Measurements from ENCODE around the gene CCDC134. TPM values are rescaled to one million over a fixed set of nuclear protein-coding genes. Genes with fewer than 3 reads are reported as not detected.

Gene CCDC134
- polyA plus RNA-seq, 1 donor (not counting 4 experiments of a cell fraction or from before 2014, with no cell fraction given), result 4.1 TPM

DNA sequence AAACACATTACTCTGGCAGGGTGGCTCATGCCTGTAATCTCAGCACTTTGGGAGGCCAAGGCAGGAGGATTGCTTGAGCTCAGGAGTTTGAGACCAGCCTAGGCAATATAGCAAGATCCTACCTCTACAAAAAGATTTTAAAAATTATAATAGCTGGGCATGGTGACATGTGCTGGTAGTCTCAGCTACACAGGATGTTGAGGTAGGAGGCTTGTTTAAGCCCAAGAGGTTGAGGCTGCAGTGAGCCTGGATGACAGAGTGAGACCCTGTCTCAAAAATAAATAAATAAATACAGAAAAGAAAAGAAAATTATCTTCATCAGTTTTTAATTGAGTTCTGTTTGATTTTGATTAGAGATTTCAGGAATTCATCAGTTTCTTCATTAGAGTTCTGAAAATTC, 5.2 kb downstream of the CCDC134 start:
- H3K27ac ChIP-seq (ENCODE audit: control insufficient read depth, insufficient read depth, low read length), result no peak overlapping the region
- peaks cover 0 to 8% of the 10 kb centered on the region in 2 experiments for H3K36me3 ChIP-seq (ENCODE audit: control insufficient read depth in 2 of 2, extremely low read depth in 1 of 2, insufficient read depth in 2 of 2, low read length in 2 of 2)
- DNase-seq (ENCODE audit: low read depth, low spot score) (no peak), FAIRE-seq (no peak)
- H2AFZ ChIP-seq (ENCODE audit: control insufficient read depth, low read length), result no peak overlapping the region
- H3K4me1 ChIP-seq (ENCODE audit: control insufficient read depth, extremely low read depth, insufficient read depth, low read length), result peaks cover 11% of the 10 kb centered on the region
- no peak overlapping the region for H3K4me2 ChIP-seq (ENCODE audit: control insufficient read depth, extremely low read depth, insufficient read depth, low read depth, low read length)
- H3K9ac ChIP-seq (ENCODE audit: control insufficient read depth, extremely low read depth, insufficient read depth, low read length), result no peak overlapping the region
- dilution Hi-C loops (cut with MboI; ENCODE audit: extremely low pct_ligation_motif_present, low sequenced_read_pairs), result no loop called here
- no peaks in the 10 kb centered on the region for H4K20me1 ChIP-seq (ENCODE audit: control insufficient read depth, extremely low read depth, insufficient read depth, low read length)
- no peaks in the 10 kb centered on the region for H3K9me3 ChIP-seq (ENCODE audit: control insufficient read depth, low read depth, low read length)
- peaks cover 3% of the 10 kb centered on the region for H3K9me1 ChIP-seq (ENCODE audit: control insufficient read depth, extremely low read depth, insufficient read depth, low read length)
- TF ChIP-seq CTCF (optimal IDR thresholded peaks at IDR 0.05 in 1 of 3, IDR thresholded peaks at IDR 0.05 in 1 of 3, conservative IDR thresholded peaks at IDR 0.05 in 1 of 3; ENCODE audit: extremely low read depth in 1 of 3, insufficient read depth in 2 of 3, low read length in 3 of 3) (no peak), EZH2 (IDR thresholded peaks at IDR 0.05; ENCODE audit: low read length) (no peak)
- H3K79me2 ChIP-seq (ENCODE audit: control insufficient read depth, insufficient read depth, low read length), result peaks cover 17% of the 10 kb centered on the region
- no peak overlapping the region for H3K4me3 ChIP-seq (ENCODE audit: control insufficient read depth in 2 of 3, extremely low read depth in 1 of 3, insufficient read depth in 2 of 3, low read depth in 1 of 3, low read length in 3 of 3)
- no peaks in the 10 kb centered on the region for H3K27me3 ChIP-seq (ENCODE audit: control insufficient read depth, extremely low read depth, insufficient read depth, low read length)

GRCh38 chr22:41808400-41808799, 7.9 kb downstream of the CCDC134 start:
- Histone ChIP-seq H3K36me3 (ENCODE audit: control insufficient read depth in 2 of 2, extremely low read depth in 1 of 2, insufficient read depth in 2 of 2, low read length in 2 of 2) (peaks cover 1 to 10% of the 10 kb centered on the region in 2 experiments), H3K9ac (ENCODE audit: control insufficient read depth, extremely low read depth, insufficient read depth, low read length) (no peak overlapping the region), H3K9me1 (ENCODE audit: control insufficient read depth, extremely low read depth, insufficient read depth, low read length) (peaks cover 3% of the 10 kb centered on the region), H3K27ac (ENCODE audit: control insufficient read depth, insufficient read depth, low read length) (no peak overlapping the region), H3K9me3 (ENCODE audit: control insufficient read depth, low read depth, low read length) (no peaks in the 10 kb centered on the region), H4K20me1 (ENCODE audit: control insufficient read depth, extremely low read depth, insufficient read depth, low read length) (no peaks in the 10 kb centered on the region), H3K79me2 (ENCODE audit: control insufficient read depth, insufficient read depth, low read length) (no peaks in the 10 kb centered on the region), H3K27me3 (ENCODE audit: control insufficient read depth, extremely low read depth, insufficient read depth, low read length) (no peaks in the 10 kb centered on the region), H3K4me3 (ENCODE audit: control insufficient read depth in 2 of 3, extremely low read depth in 1 of 3, insufficient read depth in 2 of 3, low read depth in 1 of 3, low read length in 3 of 3) (no peak overlapping the region), H3K4me1 (ENCODE audit: control insufficient read depth, extremely low read depth, insufficient read depth, low read length) (no peaks in the 10 kb centered on the region), H2AFZ (ENCODE audit: control insufficient read depth, low read length) (no peak overlapping the region), H3K4me2 (ENCODE audit: control insufficient read depth, extremely low read depth, insufficient read depth, low read depth, low read length) (no peak overlapping the region)
- dilution Hi-C loops (cut with MboI; ENCODE audit: extremely low pct_ligation_motif_present, low sequenced_read_pairs), result no loop called here
- TF ChIP-seq CTCF (optimal IDR thresholded peaks at IDR 0.05 in 1 of 3, IDR thresholded peaks at IDR 0.05 in 1 of 3, conservative IDR thresholded peaks at IDR 0.05 in 1 of 3; ENCODE audit: extremely low read depth in 1 of 3, insufficient read depth in 2 of 3, low read length in 3 of 3) (no peak), EZH2 (IDR thresholded peaks at IDR 0.05; ENCODE audit: low read length) (no peak)
- FAIRE-seq (no peak), DNase-seq (ENCODE audit: low read depth, low spot score) (no peak)

All from keratinocyte (primary cell).